Measurements from ENCODE around the gene KCNH3.

DNA sequence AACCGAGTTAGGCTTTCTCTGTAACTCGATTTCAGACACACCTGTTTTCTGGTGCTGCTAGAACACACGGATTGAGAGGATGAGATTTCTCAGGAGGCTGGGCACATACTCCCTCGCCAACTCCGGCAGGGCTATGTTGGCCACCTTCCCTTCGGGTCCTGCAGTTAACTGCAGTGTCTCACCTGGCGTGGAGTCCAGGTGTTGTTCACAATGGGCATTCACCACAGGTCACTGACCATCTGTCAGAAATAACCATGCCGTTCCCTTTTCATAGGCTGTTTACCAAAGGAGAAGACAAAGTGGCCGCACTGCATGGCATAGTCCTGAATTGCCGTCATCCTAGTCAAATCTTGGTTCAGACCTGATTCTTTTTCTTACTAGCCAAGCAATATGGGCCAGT, 5.5 kb upstream of the KCNH3 start:
- TF ChIP-seq, protein P1, sequence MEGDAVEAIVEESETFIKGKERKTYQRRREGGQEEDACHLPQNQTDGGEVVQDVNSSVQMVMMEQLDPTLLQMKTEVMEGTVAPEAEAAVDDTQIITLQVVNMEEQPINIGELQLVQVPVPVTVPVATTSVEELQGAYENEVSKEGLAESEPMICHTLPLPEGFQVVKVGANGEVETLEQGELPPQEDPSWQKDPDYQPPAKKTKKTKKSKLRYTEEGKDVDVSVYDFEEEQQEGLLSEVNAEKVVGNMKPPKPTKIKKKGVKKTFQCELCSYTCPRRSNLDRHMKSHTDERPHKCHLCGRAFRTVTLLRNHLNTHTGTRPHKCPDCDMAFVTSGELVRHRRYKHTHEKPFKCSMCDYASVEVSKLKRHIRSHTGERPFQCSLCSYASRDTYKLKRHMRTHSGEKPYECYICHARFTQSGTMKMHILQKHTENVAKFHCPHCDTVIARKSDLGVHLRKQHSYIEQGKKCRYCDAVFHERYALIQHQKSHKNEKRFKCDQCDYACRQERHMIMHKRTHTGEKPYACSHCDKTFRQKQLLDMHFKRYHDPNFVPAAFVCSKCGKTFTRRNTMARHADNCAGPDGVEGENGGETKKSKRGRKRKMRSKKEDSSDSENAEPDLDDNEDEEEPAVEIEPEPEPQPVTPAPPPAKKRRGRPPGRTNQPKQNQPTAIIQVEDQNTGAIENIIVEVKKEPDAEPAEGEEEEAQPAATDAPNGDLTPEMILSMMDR (IDR thresholded peaks at IDR 0.05): no peak
- TF ChIP-seq POLR2A (IDR thresholded peaks at IDR 0.05) (no peak), POLR2AphosphoS5 (IDR thresholded peaks at IDR 0.05) (no peak)

Data from stomach (tissue), 4 donors.